GM19452 (cell line): ENCODE data around the gene MAP3K10.
"Not testable (repeated sequence)": the region's sequence is repeated elsewhere in the genome, so short reads cannot be mapped to it uniquely, and the experiment has no call there.

ENCODE experiments used
- ATAC-seq: cut with Tn5 transposase; IDR thresholded peaks from one replicate; pipeline ENCODE4 v1.9.1; 2021; ENCODE audit not compliant: unreplicated experiment

MAP3K10 gene

GRCh38 chr19:40216777-40217026 is 25.5 kb downstream of the MAP3K10 start:
- no peak for ATAC-seq

- no peak for ATAC-seq
These were observed 26.0 kb downstream of the MAP3K10 start for GRCh38 chr19:40217027-40217810.

GRCh38 chr19:40217934-40218890 is 27.0 kb downstream of the MAP3K10 start, which contains the start of gene TTC9B:
TSS of gene TTC9B (minus strand) at chr19:40218384. CDS start at chr19:40218381, 3 bp downstream.
- ATAC-seq: no peak

- not testable (repeated sequence) for ATAC-seq
These were observed 27.8 kb downstream of the MAP3K10 start for GRCh38 chr19:40219029-40219428.

GRCh38 chr19:40219721-40220276 is 28.6 kb downstream of the MAP3K10 start:
- ATAC-seq: no peak

- no peak for ATAC-seq
These were observed 29.4 kb downstream of the MAP3K10 start for GRCh38 chr19:40220674-40221073.

- no peak for ATAC-seq
These were observed 30.8 kb downstream of the MAP3K10 start for GRCh38 chr19:40221858-40222619.

- ATAC-seq: no peak
These were observed 32.1 kb downstream of the MAP3K10 start for GRCh38 chr19:40223135-40223822.

GRCh38 chr19:40224342-40225150 is 33.3 kb downstream of the MAP3K10 start:
- ATAC-seq: no peak

GRCh38 chr19:40225440-40226305 is 34.4 kb downstream of the MAP3K10 start:
- no peak for ATAC-seq

- no peak for ATAC-seq
These were observed 37.1 kb downstream of the MAP3K10 start for GRCh38 chr19:40228346-40228745.

- no peak for ATAC-seq
These were observed 37.6 kb downstream of the MAP3K10 start for GRCh38 chr19:40228863-40229262.

GRCh38 chr19:40229484-40229883 is 38.3 kb downstream of the MAP3K10 start:
- ATAC-seq: no peak

GRCh38 chr19:40229926-40230417 is 38.7 kb downstream of the MAP3K10 start:
- ATAC-seq: no peak

GRCh38 chr19:40231057-40231456 is 39.8 kb downstream of the MAP3K10 start:
- no peak for ATAC-seq

- ATAC-seq: no peak
These were observed 40.6 kb downstream of the MAP3K10 start for GRCh38 chr19:40231544-40232424.

- no peak for ATAC-seq
These were observed 41.3 kb downstream of the MAP3K10 start for GRCh38 chr19:40232479-40232878.
